Activated T-cell treated with anti-CD3 and anti-CD28 coated beads, Interleukin-2, amount 50 U/mL, for 24 hours (primary cell): ENCODE data around the gene NFIL3.
A peak's percentile ranks its signal among the peaks of the same experiment; 100 is the strongest.

ENCODE experiments used
- DNase-seq: peaks from one replicate; pipeline ENCODE4 v3.0.0-alpha.2; 2020
- H3K27ac Mint-ChIP-seq: 2 replicates; pipeline ENCODE4 v1.8.0; 2020; ENCODE audit warnings: mild to moderate bottlenecking, mixed read lengths
- H3K27me3 Mint-ChIP-seq: 2 replicates; pipeline ENCODE4 v1.8.0; 2020; ENCODE audit warnings: mixed read lengths
- H3K36me3 Mint-ChIP-seq: 2 replicates; pipeline ENCODE4 v1.8.0; 2020; ENCODE audit warnings: low read depth, mixed read lengths
- H3K4me1 Mint-ChIP-seq: 2 replicates; pipeline ENCODE4 v1.8.0; 2020; ENCODE audit warnings: low read depth, mixed read lengths
- H3K4me3 Mint-ChIP-seq: 2 replicates; pipeline ENCODE4 v1.8.0; 2020; ENCODE audit warnings: mild to moderate bottlenecking, moderate library complexity, mixed read lengths
- H3K9me3 Mint-ChIP-seq: 2 replicates; pipeline ENCODE4 v1.8.0; 2020; ENCODE audit warnings: mixed read lengths

Gene NFIL3

DNA sequence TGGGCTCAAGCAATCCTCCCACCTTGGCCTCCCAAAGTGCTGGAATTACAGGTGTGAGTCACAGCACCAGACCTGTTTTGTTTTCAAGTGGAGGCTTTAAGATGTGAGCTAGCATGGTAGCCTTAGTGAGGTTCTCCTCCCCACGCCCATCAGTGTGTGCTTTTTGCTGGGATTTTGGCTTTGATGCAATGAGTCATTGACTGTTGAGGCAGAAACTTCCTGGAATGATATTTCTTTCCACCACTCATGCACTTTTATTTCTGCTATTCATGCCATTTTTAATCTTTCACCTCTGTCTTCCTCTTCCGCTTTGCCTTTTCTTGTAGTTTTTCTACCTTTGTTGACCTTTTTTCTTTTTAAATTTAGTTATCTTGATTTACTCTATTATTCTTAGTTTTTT, 4.2 kb upstream of the NFIL3 start:
- no peak for DNase-seq
- no peaks in the 10 kb centered on the region for H3K9me3 Mint-ChIP-seq
- H3K27me3 Mint-ChIP-seq: peaks cover 5% of the 10 kb centered on the region
- H3K36me3 Mint-ChIP-seq: peaks cover 10% of the 10 kb centered on the region
- H3K27ac Mint-ChIP-seq: no peak overlapping the region
- no peak overlapping the region for H3K4me3 Mint-ChIP-seq
- peaks cover 45% of the 10 kb centered on the region for H3K4me1 Mint-ChIP-seq

DNA sequence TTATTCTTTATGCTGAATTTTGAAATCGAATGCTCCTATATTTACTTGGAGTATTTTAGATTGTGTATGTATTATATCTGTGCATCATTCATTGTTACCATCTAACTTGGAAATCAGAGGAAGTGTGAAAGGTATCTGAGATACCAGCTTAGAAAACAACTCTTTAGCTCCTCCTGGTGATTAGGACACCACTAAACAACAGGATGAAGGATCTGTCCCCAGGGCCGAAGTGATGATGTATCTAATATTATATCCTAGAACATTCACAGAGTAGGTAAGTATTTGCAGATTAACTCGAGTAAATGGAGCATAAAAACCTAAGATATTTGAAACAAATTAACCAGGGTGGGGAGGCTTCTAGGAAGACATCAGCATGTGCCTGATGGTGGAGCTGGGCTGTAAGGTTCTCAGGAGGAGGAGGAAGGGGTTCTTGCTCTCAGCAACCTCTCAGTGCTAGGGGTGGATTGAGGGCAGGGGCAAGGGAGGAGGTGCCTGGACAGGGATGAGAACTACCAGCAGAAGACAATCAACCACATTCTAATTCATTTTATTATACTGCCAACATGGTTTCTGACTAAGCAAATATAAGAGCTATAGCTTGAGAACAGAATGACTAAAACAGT, 2.6 kb upstream of the NFIL3 start:
- Mint-ChIP-seq H3K4me1 (peaks cover 42% of the 10 kb centered on the region), H3K9me3 (no peaks in the 10 kb centered on the region), H3K27ac (peak overlapping the region; percentile 98), H3K27me3 (peaks cover 5% of the 10 kb centered on the region), H3K36me3 (peaks cover 24% of the 10 kb centered on the region), H3K4me3 (peak overlapping the region; percentile 88)
- DNase-seq: peak; percentile 29

GRCh38 chr9:91425271-91425670, 1.6 kb upstream of the NFIL3 start:
- H3K27me3 Mint-ChIP-seq: peaks cover 5% of the 10 kb centered on the region
- H3K27ac Mint-ChIP-seq: peak overlapping the region; percentile 98
- peaks cover 31% of the 10 kb centered on the region for H3K36me3 Mint-ChIP-seq
- DNase-seq: peak; percentile 37
- H3K4me1 Mint-ChIP-seq: peaks cover 48% of the 10 kb centered on the region
- H3K9me3 Mint-ChIP-seq: no peaks in the 10 kb centered on the region
- H3K4me3 Mint-ChIP-seq: peak overlapping the region; percentile 88

- peak overlapping the region; percentile 88 for H3K4me3 Mint-ChIP-seq
- DNase-seq: peak; percentile 80
- peaks cover 36% of the 10 kb centered on the region for H3K36me3 Mint-ChIP-seq
- peaks cover 54% of the 10 kb centered on the region for H3K4me1 Mint-ChIP-seq
- H3K27me3 Mint-ChIP-seq: peaks cover 4% of the 10 kb centered on the region
- no peaks in the 10 kb centered on the region for H3K9me3 Mint-ChIP-seq
- H3K27ac Mint-ChIP-seq: peak overlapping the region; percentile 98
These were observed 958 bp upstream of the NFIL3 start for GRCh38 chr9:91424403-91425176.

- H3K27ac Mint-ChIP-seq: peak overlapping the region; percentile 93
- H3K4me1 Mint-ChIP-seq: peaks cover 61% of the 10 kb centered on the region
- peaks cover 47% of the 10 kb centered on the region for H3K36me3 Mint-ChIP-seq
- peak overlapping the region; percentile 97 for H3K4me3 Mint-ChIP-seq
- no peaks in the 10 kb centered on the region for H3K9me3 Mint-ChIP-seq
- no peaks in the 10 kb centered on the region for H3K27me3 Mint-ChIP-seq
- DNase-seq: peak; percentile 79
These were observed 597 bp downstream of the NFIL3 start for GRCh38 chr9:91422758-91423711.

- Mint-ChIP-seq H3K36me3 (peaks cover 52% of the 10 kb centered on the region), H3K9me3 (no peaks in the 10 kb centered on the region), H3K27ac (peak overlapping the region; percentile 93), H3K4me1 (peaks cover 60% of the 10 kb centered on the region), H3K27me3 (no peaks in the 10 kb centered on the region), H3K4me3 (peak overlapping the region; percentile 97)
- DNase-seq: peak; percentile 19
These were observed 1.5 kb downstream of the NFIL3 start for GRCh38 chr9:91421971-91422757.

GRCh38 chr9:91421128-91421765, 2.4 kb downstream of the NFIL3 start:
- H3K9me3 Mint-ChIP-seq: no peaks in the 10 kb centered on the region
- peak overlapping the region; percentile 97 for H3K4me3 Mint-ChIP-seq
- H3K4me1 Mint-ChIP-seq: peaks cover 66% of the 10 kb centered on the region
- no peaks in the 10 kb centered on the region for H3K27me3 Mint-ChIP-seq
- peaks cover 54% of the 10 kb centered on the region for H3K36me3 Mint-ChIP-seq
- H3K27ac Mint-ChIP-seq: peak overlapping the region; percentile 95
- DNase-seq: peak; percentile 43

DNA sequence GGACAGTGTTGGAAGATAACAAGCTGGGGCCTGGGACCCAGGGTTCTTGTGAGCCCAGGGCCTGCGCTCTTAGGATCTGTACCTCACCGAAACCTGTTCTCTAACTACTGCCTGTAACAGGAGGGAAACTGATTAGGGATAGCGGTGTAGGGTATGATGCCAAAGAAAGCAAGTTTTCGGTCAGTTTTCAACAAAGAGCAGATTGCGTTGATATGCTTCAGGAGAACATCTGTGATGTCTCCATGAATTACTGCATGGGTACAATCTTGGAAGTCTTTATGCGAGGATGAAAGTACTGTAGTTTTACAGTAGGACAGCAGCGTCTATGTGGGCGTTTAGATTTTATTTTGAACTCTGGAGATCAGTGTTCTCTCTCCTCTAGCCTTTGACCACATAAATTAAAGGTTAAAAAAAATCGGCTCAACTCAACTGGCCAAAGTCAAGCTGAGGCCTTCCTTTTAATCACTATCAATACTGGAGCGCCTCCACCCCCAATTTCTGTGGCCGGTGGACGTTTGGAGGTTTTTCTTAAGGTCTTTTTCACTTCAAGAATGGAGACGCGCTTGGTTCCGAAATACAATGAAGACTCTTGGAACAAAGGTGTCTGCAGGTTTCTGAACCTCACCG, 3.0 kb downstream of the NFIL3 start:
- Mint-ChIP-seq H3K4me1 (peaks cover 66% of the 10 kb centered on the region), H3K27me3 (no peaks in the 10 kb centered on the region), H3K4me3 (peak overlapping the region; percentile 97), H3K27ac (peak overlapping the region; percentile 95), H3K36me3 (peaks cover 61% of the 10 kb centered on the region), H3K9me3 (no peaks in the 10 kb centered on the region)
- DNase-seq: peak; percentile 20

DNA sequence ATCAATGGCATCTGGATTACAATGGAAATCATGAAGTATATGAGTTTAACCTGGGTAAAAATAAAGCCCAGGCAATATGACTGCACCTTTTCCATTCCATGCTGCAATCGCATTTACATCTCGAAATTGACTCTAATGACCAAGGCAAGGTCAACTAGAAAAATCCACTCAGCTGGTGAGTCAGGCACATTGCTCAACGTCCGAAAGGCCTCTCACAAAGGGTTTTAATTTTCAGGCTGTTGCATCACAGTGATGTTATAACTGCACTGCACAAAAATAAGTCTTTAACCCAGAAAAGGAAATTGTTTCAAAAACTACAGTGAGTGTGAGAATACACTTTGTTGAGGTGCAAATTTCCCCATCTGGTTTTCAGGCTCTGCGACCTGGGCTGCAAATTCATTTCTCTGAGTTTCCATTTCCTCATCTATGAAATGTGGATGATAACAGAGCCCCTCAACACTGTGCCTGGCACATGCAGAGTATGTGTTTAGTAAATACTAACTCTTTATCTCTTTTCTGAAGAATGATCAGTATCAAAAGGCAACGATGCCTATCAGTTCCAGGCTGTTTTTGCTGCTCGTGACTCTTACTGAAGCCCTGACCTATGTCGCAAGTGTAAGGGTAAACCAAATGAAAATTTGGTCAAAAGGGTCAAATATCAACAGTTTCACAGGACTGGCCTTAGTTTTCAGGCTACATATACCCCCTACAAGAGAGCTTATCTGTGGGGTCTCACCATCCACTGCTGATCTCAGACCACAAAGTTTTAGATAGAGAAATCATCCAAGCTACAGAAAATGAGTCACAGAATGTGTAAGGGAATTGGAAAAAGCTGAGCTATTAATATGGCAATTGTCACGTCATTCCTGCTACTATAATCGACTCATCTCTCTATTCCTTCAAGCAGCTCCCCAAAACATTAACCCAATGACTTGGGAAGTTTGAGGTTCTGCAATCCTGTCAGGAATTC, 4.1 kb downstream of the NFIL3 start:
- peaks cover 66% of the 10 kb centered on the region for H3K36me3 Mint-ChIP-seq
- DNase-seq: peak; percentile 18
- peak overlapping the region; percentile 97 for H3K4me3 Mint-ChIP-seq
- no peaks in the 10 kb centered on the region for H3K27me3 Mint-ChIP-seq
- peak overlapping the region; percentile 95 for H3K27ac Mint-ChIP-seq
- H3K4me1 Mint-ChIP-seq: peaks cover 66% of the 10 kb centered on the region
- H3K9me3 Mint-ChIP-seq: no peaks in the 10 kb centered on the region

GRCh38 chr9:91418215-91418610, 5.4 kb downstream of the NFIL3 start:
- Mint-ChIP-seq H3K27ac (peak overlapping the region; percentile 95), H3K27me3 (no peaks in the 10 kb centered on the region)

DNA sequence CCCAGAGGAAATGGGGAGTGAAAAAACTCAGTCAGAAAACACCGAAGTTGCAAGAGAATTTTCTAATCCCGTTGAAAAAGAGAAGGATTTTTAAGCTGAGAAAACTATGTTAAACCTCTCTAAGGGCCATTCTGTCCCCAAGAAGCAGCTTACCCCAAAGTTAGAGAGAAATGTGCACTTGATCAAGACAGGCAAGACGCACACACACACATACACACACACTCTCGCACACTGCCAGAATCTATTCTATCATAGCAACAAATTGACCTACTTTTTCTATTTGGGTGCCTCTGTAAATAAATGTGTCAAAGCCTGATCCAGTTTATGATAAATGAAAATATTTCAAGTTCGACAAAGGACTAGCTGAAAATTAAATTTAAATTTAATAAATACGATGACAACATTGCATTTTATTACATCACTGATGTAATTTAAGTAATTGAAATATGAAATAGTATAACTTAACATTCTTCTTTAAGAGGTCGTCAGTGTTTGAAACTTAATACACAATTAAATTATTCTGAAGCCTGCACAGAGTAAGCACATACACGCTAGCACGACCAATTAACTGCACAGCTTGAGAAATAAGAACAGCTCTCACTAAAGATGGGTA, 5.9 kb downstream of the NFIL3 start:
- H3K9me3 Mint-ChIP-seq: no peaks in the 10 kb centered on the region
- H3K36me3 Mint-ChIP-seq: peaks cover 78% of the 10 kb centered on the region
- H3K4me1 Mint-ChIP-seq: peaks cover 79% of the 10 kb centered on the region
- peak overlapping the region; percentile 97 for H3K4me3 Mint-ChIP-seq
- H3K27ac Mint-ChIP-seq: peak overlapping the region; percentile 3
- no peak for DNase-seq
- no peaks in the 10 kb centered on the region for H3K27me3 Mint-ChIP-seq

More at GRCh38 chr9:91418215-91418610, 5.4 kb downstream of the NFIL3 start:
- H3K36me3 Mint-ChIP-seq: peaks cover 78% of the 10 kb centered on the region
- H3K4me1 Mint-ChIP-seq: peaks cover 76% of the 10 kb centered on the region
- DNase-seq: no peak
- no peaks in the 10 kb centered on the region for H3K9me3 Mint-ChIP-seq
- H3K4me3 Mint-ChIP-seq: peak overlapping the region; percentile 97
